ENCODE results near the gene ZNF200.

Gene ZNF200

GRCh38 chr16:3173892-3174617 lies 60.9 kb downstream of the ZNF200 start:
- DNase-seq: peak; percentile 60

Data from stimulated activated CD4-positive, alpha-beta T cell treated with anti-CD3 and anti-CD28 coated beads, Interleukin-15, amount 100 ng/mL, for 24 hours (primary cell).